ENCODE measurements around the gene SRSF12. TPM values are rescaled to one million over a fixed set of nuclear protein-coding genes. Genes with fewer than 3 reads are reported as not detected.

SRSF12 gene
- total and polyA plus RNA-seq, 4 donors = 0.49 to 4.0 (median 0.67) TPM

- ATAC-seq (ENCODE audit: insufficient read depth, low FRiP score) = no peak
These were observed 4.1 kb upstream of the SRSF12 start for GRCh38 chr6:89121934-89122333.

GRCh38 chr6:89120371-89120770, 2.5 kb upstream of the SRSF12 start:
- no peak overlapping the region for H3K27ac ChIP-seq (ENCODE audit: low read depth in 1 of 2, low read length in 1 of 2)
- ATAC-seq (ENCODE audit: insufficient read depth, low FRiP score) = no peak
- WGBS, 2 donors = 91 to 96% methylated on average over 4 of the region's 4 CpGs

More at GRCh38 chr6:89121934-89122333, 4.1 kb upstream of the SRSF12 start:
- Histone ChIP-seq H3K9ac (ENCODE audit: insufficient read depth in 1 of 2, low read length in 2 of 2) (no peak overlapping the region), H3K4me3 (no peak overlapping the region), H3K27me3 (ENCODE audit: control insufficient read depth in 3 of 3, insufficient read depth in 3 of 3, low read length in 2 of 3) (no peaks in the 10 kb centered on the region), H3K27ac (ENCODE audit: low read depth in 1 of 2, low read length in 1 of 2) (no peak overlapping the region), H3K4me1 (ENCODE audit: control insufficient read depth in 5 of 5, insufficient read depth in 5 of 5, low read length in 5 of 5) (peaks cover 0 to 1% (median 1%) of the 10 kb centered on the region in 5 donors), H3K9me3 (ENCODE audit: control insufficient read depth in 4 of 4, insufficient read depth in 3 of 4, low read length in 3 of 4) (peaks cover 0 to 2% (median 0%) of the 10 kb centered on the region in 4 donors), H3K36me3 (ENCODE audit: control insufficient read depth in 4 of 4, insufficient read depth in 4 of 4, low read length in 4 of 4) (no peaks in the 10 kb centered on the region)
- TF ChIP-seq CTCF (IDR thresholded peaks at IDR 0.05; ENCODE audit: control extremely low read depth, extremely low read depth) = no peak
- WGBS, 2 donors = 89 to 94% methylated on average over 1 of the region's 1 CpG
- no peak for DNase-seq

GRCh38 chr6:89118931-89119330, 1.1 kb upstream of the SRSF12 start:
- Histone ChIP-seq H3K4me1 (ENCODE audit: control insufficient read depth in 5 of 5, insufficient read depth in 5 of 5, low read length in 5 of 5) (peaks cover 0 to 13% (median 3%) of the 10 kb centered on the region in 5 donors), H3K36me3 (ENCODE audit: control insufficient read depth in 4 of 4, insufficient read depth in 4 of 4, low read length in 4 of 4) (no peaks in the 10 kb centered on the region), H3K9me3 (ENCODE audit: control insufficient read depth in 4 of 4, insufficient read depth in 3 of 4, low read length in 3 of 4) (peaks cover 0 to 2% (median 0%) of the 10 kb centered on the region in 4 donors), H3K4me3 (no peak overlapping the region), H3K27ac (ENCODE audit: low read depth in 1 of 2, low read length in 1 of 2) (no peak overlapping the region), H3K27me3 (ENCODE audit: control insufficient read depth in 3 of 3, insufficient read depth in 3 of 3, low read length in 2 of 3) (no peaks in the 10 kb centered on the region), H3K9ac (ENCODE audit: insufficient read depth in 1 of 2, low read length in 2 of 2) (no peak overlapping the region)
- 86 to 87% methylated on average over 8 of the region's 8 CpGs for WGBS, 2 donors
- DNase-seq (peak; percentile 15 to 22 (median 17)), ATAC-seq (ENCODE audit: insufficient read depth, low FRiP score) (no peak)
- no peak for TF ChIP-seq CTCF (IDR thresholded peaks at IDR 0.05; ENCODE audit: control extremely low read depth, extremely low read depth)

More at GRCh38 chr6:89120371-89120770, 2.5 kb upstream of the SRSF12 start:
- H3K4me3 ChIP-seq = no peak overlapping the region
- peaks cover 0 to 13% (median 3%) of the 10 kb centered on the region in 5 donors for H3K4me1 ChIP-seq (ENCODE audit: control insufficient read depth in 5 of 5, insufficient read depth in 5 of 5, low read length in 5 of 5)
- peaks cover 0 to 2% (median 0%) of the 10 kb centered on the region in 4 donors for H3K9me3 ChIP-seq (ENCODE audit: control insufficient read depth in 4 of 4, insufficient read depth in 3 of 4, low read length in 3 of 4)
- no peak for DNase-seq
- TF ChIP-seq CTCF (IDR thresholded peaks at IDR 0.05; ENCODE audit: control extremely low read depth, extremely low read depth) = no peak
- H3K36me3 ChIP-seq (ENCODE audit: control insufficient read depth in 4 of 4, insufficient read depth in 4 of 4, low read length in 4 of 4) = no peaks in the 10 kb centered on the region
- no peak overlapping the region for H3K9ac ChIP-seq (ENCODE audit: insufficient read depth in 1 of 2, low read length in 2 of 2)
- H3K27me3 ChIP-seq (ENCODE audit: control insufficient read depth in 3 of 3, insufficient read depth in 3 of 3, low read length in 2 of 3) = no peaks in the 10 kb centered on the region

- DNase-seq (no peak), ATAC-seq (ENCODE audit: insufficient read depth, low FRiP score) (no peak)
- Histone ChIP-seq H3K9me3 (ENCODE audit: control insufficient read depth in 4 of 4, insufficient read depth in 3 of 4, low read length in 3 of 4) (peaks cover 0 to 2% (median 0%) of the 10 kb centered on the region in 4 donors), H3K9ac (ENCODE audit: insufficient read depth in 1 of 2, low read length in 2 of 2) (peak overlapping the region; percentile 63 to 73), H3K4me3 (no peak overlapping the region), H3K27ac (ENCODE audit: low read depth in 1 of 2, low read length in 1 of 2) (no peak overlapping the region), H3K27me3 (ENCODE audit: control insufficient read depth in 3 of 3, insufficient read depth in 3 of 3, low read length in 2 of 3) (no peaks in the 10 kb centered on the region), H3K36me3 (ENCODE audit: control insufficient read depth in 4 of 4, insufficient read depth in 4 of 4, low read length in 4 of 4) (no peaks in the 10 kb centered on the region), H3K4me1 (ENCODE audit: control insufficient read depth in 5 of 5, insufficient read depth in 5 of 5, low read length in 5 of 5) (peaks cover 0 to 13% (median 3%) of the 10 kb centered on the region in 5 donors)
- TF ChIP-seq CTCF (IDR thresholded peaks at IDR 0.05; ENCODE audit: control extremely low read depth, extremely low read depth) = no peak
- WGBS, 2 donors = 62 to 68% methylated on average over 6 of the region's 6 CpGs
These were observed 1.2 kb downstream of the SRSF12 start for GRCh38 chr6:89116702-89117101.

All from lung (tissue), 12 donors.